B cell (primary cell): ENCODE data around the gene CEP112. TPM values are rescaled to one million over a fixed set of nuclear protein-coding genes. Genes with fewer than 3 reads are reported as not detected.

Experiments used
- ATAC-seq: fragments of 200-7000 bp; cut with Tn5 transposase; one replicate; pipeline ENCODE4 v1.10.0; 2021; ENCODE audit warnings: low read depth, mild to moderate bottlenecking, moderate number of reproducible peaks, moderate library complexity
- CTCF ChIA-PET: fragments of 350-600 bp; sonication (Branson Sonifier 250); formaldehyde crosslinking; loops from one replicate; lab custom pipeline; 2021; ENCODE audit warnings: antibody characterized with exemption, inconsistent platforms; lab: Charles Lee
- POLR2A ChIA-PET: fragments of 350-600 bp; sonication (Branson Sonifier 250); formaldehyde crosslinking; loops from one replicate; lab custom pipeline; 2021; ENCODE audit warnings: antibody characterized with exemption; lab: Charles Lee
- DNase-seq: peaks from one replicate; pipeline ENCODE4 v3.0.0; 2013
- H2AFZ ChIP-seq: 2 replicates; pipeline ENCODE4 v1.6.1; 2012; ENCODE audit warnings: mild to moderate bottlenecking, low read depth, low read length; ENCODE audit not compliant: insufficient read depth, poor library complexity, severe bottlenecking
- H3K27ac ChIP-seq, 2 donors: 1 replicate in 1 of 2; 2 replicates in 1 of 2; pipeline ENCODE4 v1.5.1; 2012 to 2013; ENCODE audit warnings: low read length in 2 of 2, mild to moderate bottlenecking in 2 of 2, moderate library complexity in 1 of 2
- H3K27me3 ChIP-seq, 4 experiments: fragments of 200-600 bp in 1 of 4; sonication (generic) in 1 of 4; replicated peaks in 1 of 4; 1 replicate in 2 of 4; 2 replicates in 2 of 4; pipeline versions ENCODE4 v1.6.1 to v1.7.0; 2013 to 2016; ENCODE audit warnings: low read length in 3 of 4, mild to moderate bottlenecking in 2 of 4, mixed read lengths in 1 of 4, moderate library complexity in 1 of 4; ENCODE audit not compliant: insufficient read depth in 4 of 4, control insufficient read depth in 3 of 4; ENCODE audit errors: control extremely low read depth in 1 of 4
- H3K36me3 ChIP-seq, 2 experiments: replicated peaks in 1 of 2; 1 replicate in 1 of 2; 2 replicates in 1 of 2; pipeline versions ENCODE4 v1.6.1 to v1.7.1; 2013; ENCODE audit warnings: low read length in 1 of 2; ENCODE audit not compliant: insufficient read depth in 2 of 2, control insufficient read depth in 1 of 2; ENCODE audit errors: control extremely low read depth in 1 of 2, extremely low read depth in 1 of 2
- H3K4me1 ChIP-seq, 2 donors: fragments of 200-600 bp in 1 of 2; sonication (generic) in 1 of 2; 1 replicate in 1 of 2; 2 replicates in 1 of 2; pipeline versions ENCODE4 v1.5.1 to v1.6.1; 2013 to 2017; ENCODE audit warnings: low read length in 2 of 2; ENCODE audit not compliant: control insufficient read depth in 2 of 2, insufficient read depth in 2 of 2
- H3K4me2 ChIP-seq: replicated peaks from 2 replicates; pipeline ENCODE3; 2012; ENCODE audit warnings: mild to moderate bottlenecking, low read depth, low read length; ENCODE audit not compliant: poor library complexity, severe bottlenecking
- H3K4me3 ChIP-seq, 5 experiments: fragments of 200-600 bp in 1 of 5; sonication (generic) in 1 of 5; 1 replicate in 3 of 5; 2 replicates in 2 of 5; pipeline versions ENCODE4 v1.5.1 to v1.7.0; 2011 to 2016; ENCODE audit warnings: low read length in 4 of 5, mild to moderate bottlenecking in 4 of 5, low read depth in 2 of 5, control low read depth in 1 of 5, moderate library complexity in 1 of 5; ENCODE audit not compliant: insufficient read depth in 1 of 5; ENCODE audit errors: control extremely low read depth in 1 of 5, extremely low read depth in 1 of 5
- H3K79me2 ChIP-seq: fragments of 200-600 bp; sonication (generic); one replicate; pipeline ENCODE4 v1.6.0; 2016; ENCODE audit warnings: low read length; ENCODE audit not compliant: control insufficient read depth, insufficient read depth
- H3K9ac ChIP-seq: fragments of 200-600 bp; sonication (generic); 2 replicates; pipeline ENCODE4 v1.6.1; 2017; ENCODE audit warnings: mild to moderate bottlenecking, low read length, moderate library complexity
- H3K9me3 ChIP-seq, 3 donors: one replicate each; pipeline versions ENCODE4 v1.6.1 to v1.7.1; 2013; ENCODE audit warnings: low read length in 2 of 3; ENCODE audit not compliant: control insufficient read depth in 2 of 3, insufficient read depth in 1 of 3; ENCODE audit errors: control extremely low read depth in 1 of 3
- H4K20me1 ChIP-seq: 2 replicates; pipeline ENCODE4 v1.6.0; 2012; ENCODE audit warnings: mild to moderate bottlenecking, low read length; ENCODE audit not compliant: insufficient read depth, control insufficient read depth, poor library complexity, severe bottlenecking
- H3K27ac Mint-ChIP-seq: one replicate; pipeline ENCODE4 v1.8.0; 2021; ENCODE audit warnings: mixed read lengths
- H3K27me3 Mint-ChIP-seq: one replicate; pipeline ENCODE4 v1.8.0; 2021; ENCODE audit warnings: mixed read lengths
- H3K4me1 Mint-ChIP-seq: one replicate; pipeline ENCODE4 v1.8.0; 2021; ENCODE audit warnings: mixed read lengths
- H3K4me3 Mint-ChIP-seq: one replicate; pipeline ENCODE4 v1.8.0; 2021; ENCODE audit warnings: mixed read lengths
- H3K9me3 Mint-ChIP-seq: one replicate; pipeline ENCODE4 v1.8.0; 2022; ENCODE audit warnings: mixed read lengths; ENCODE audit not compliant: insufficient read depth
- CTCF ChIP-seq: fragments of 200-600 bp; IDR thresholded peaks from one replicate; pipeline ENCODE4 v1.8.0; 2022; ENCODE audit warnings: antibody characterized with exemption, mild to moderate bottlenecking
- EZH2 ChIP-seq: IDR thresholded peaks from 2 replicates; pipeline ENCODE4 v1.6.1; 2012; ENCODE audit warnings: borderline replicate concordance, low read depth, mild to moderate bottlenecking, moderate library complexity, low read length; ENCODE audit not compliant: insufficient read depth, poor library complexity, severe bottlenecking
- WGBS: methylation state at CpG from one replicate; pipeline ENCODE4 v1.1.5; 2013; ENCODE audit warnings: missing lambda C conversion rate; ENCODE audit not compliant: insufficient coverage; 5-methylcytosine and 5-hydroxymethylcytosine counted together
- intact Hi-C: fragments of 100-400 bp; cut with micrococcal nuclease; formaldehyde crosslinking; loops from one replicate; pipeline ENCODE4 v1.10.0; 2022
- polyA plus RNA-seq: library from polyadenylated mRNA; depleted of rRNA; stranded (reverse); fragments of >200 nt; gene quantifications from 2 replicates; pipeline ENCODE4 v1.2.3, GENCODE V29; 2012
- total RNA-seq, 2 donors: library from RNA; stranded (reverse); fragments of 120-200 nt in 1 of 2; gene quantifications; 1 replicate in 1 of 2; 2 replicates in 1 of 2; pipeline versions ENCODE4 v1.2.3 to v1.2.4, GENCODE V29; 2013 to 2022

Gene CEP112
- total and polyA plus RNA-seq, 2 donors (not counting 1 experiment from before 2014, with no cell fraction given) = 0.57 to 4.6 TPM

- Histone ChIP-seq H2AFZ (no peak overlapping the region), H3K9me3 (peaks cover 0 to 5% (median 2%) of the 10 kb centered on the region in 3 donors), H4K20me1 (no peaks in the 10 kb centered on the region), H3K36me3 (no peaks in the 10 kb centered on the region), H3K4me2 (no peak overlapping the region), H3K4me1 (peaks cover 0 to 15% of the 10 kb centered on the region in 2 donors), H3K9ac (no peak overlapping the region), H3K4me3 (no peak overlapping the region), H3K79me2 (no peaks in the 10 kb centered on the region), H3K27ac (no peak overlapping the region), H3K27me3 (no peaks in the 10 kb centered on the region)
- POLR2A ChIA-PET = no interaction called here
- no peak for TF ChIP-seq CTCF
- TF ChIP-seq EZH2 = no peak
- Mint-ChIP-seq H3K27me3 (no peaks in the 10 kb centered on the region), H3K27ac (no peak overlapping the region), H3K4me3 (no peak overlapping the region), H3K9me3 (no peaks in the 10 kb centered on the region), H3K4me1 (peaks cover 11% of the 10 kb centered on the region)
- DNase-seq (no peak), ATAC-seq (no peak)
- intact Hi-C loops = no loop called here
- WGBS = no CpG with 5 or more reads among the region's 2 CpGs
- CTCF ChIA-PET = no interaction called here
Observed at GRCh38 chr17:66143657-66144282, 48.2 kb downstream of the CEP112 start.

GRCh38 chr17:66142428-66142827, 49.5 kb downstream of the CEP112 start:
- H3K4me1 Mint-ChIP-seq = peaks cover 23% of the 10 kb centered on the region
- no peak overlapping the region for H3K4me2 ChIP-seq
- peaks cover 5% of the 10 kb centered on the region for H3K9me3 Mint-ChIP-seq
- no peak overlapping the region for H3K27ac Mint-ChIP-seq
- ChIA-PET CTCF (no interaction called here), POLR2A (no interaction called here)
- peaks cover 5 to 27% of the 10 kb centered on the region in 2 donors for H3K4me1 ChIP-seq
- H3K4me3 ChIP-seq = no peak overlapping the region
- intact Hi-C loops = no loop called here
- DNase-seq = no peak
- peaks cover 2 to 6% (median 5%) of the 10 kb centered on the region in 3 donors for H3K9me3 ChIP-seq
- H3K4me3 Mint-ChIP-seq = no peak overlapping the region
- H3K79me2 ChIP-seq = no peaks in the 10 kb centered on the region
- H4K20me1 ChIP-seq = no peaks in the 10 kb centered on the region
- no peaks in the 10 kb centered on the region for H3K27me3 ChIP-seq
- no peaks in the 10 kb centered on the region for H3K27me3 Mint-ChIP-seq
- TF ChIP-seq CTCF (no peak), EZH2 (no peak)
- no peak for ATAC-seq
- H3K9ac ChIP-seq = no peak overlapping the region
- no CpG with 5 or more reads among the region's 7 CpGs for WGBS
- H3K27ac ChIP-seq = no peak overlapping the region
- no peaks in the 10 kb centered on the region for H3K36me3 ChIP-seq
- no peak overlapping the region for H2AFZ ChIP-seq
